IMR-90 (cell line): ENCODE data around the gene TTC27. TPM values are rescaled to one million over a fixed set of nuclear protein-coding genes. Genes with fewer than 3 reads are reported as not detected.

Experiments used
- ATAC-seq: fragments of 200-7000 bp; cut with Tn5 transposase; 2 replicates; pipeline ENCODE4 v1.9.1; 2020; ENCODE audit warnings: low read depth, mild to moderate bottlenecking, moderate library complexity
- BruUV-seq: library from RNA; stranded (reverse); fragments of 400-500 nt; replicated peaks from 2 replicates; lab custom pipeline; 2021; lab: Mats Ljungman, UMichigan
- CTCF ChIA-PET: fragments of 300-600 bp; formaldehyde crosslinking; extraction: SDS; loops from one replicate; lab custom pipeline; 2021; ENCODE audit warnings: antibody characterized with exemption; lab: Yijun Ruan, JAX
- POLR2A ChIA-PET: fragments of 300-600 bp; sonication (Branson Sonifier 250); formaldehyde crosslinking; loops from one replicate; lab custom pipeline; 2022; ENCODE audit warnings: antibody characterized with exemption; ENCODE audit not compliant: unreplicated experiment; lab: Charles Lee
- DNase-seq: peaks from one replicate; pipeline ENCODE4 v3.0.0; 2013
- H2AFZ ChIP-seq: replicated peaks from 2 replicates; pipeline ENCODE3; 2013; ENCODE audit warnings: low read length, mild to moderate bottlenecking; ENCODE audit not compliant: poor library complexity
- H2AK5ac ChIP-seq: 2 replicates; pipeline ENCODE4 v1.6.1; 2013; ENCODE audit warnings: low read depth, low read length, inconsistent platforms
- H2AK9ac ChIP-seq: replicated peaks from 2 replicates; pipeline ENCODE3; 2013; ENCODE audit warnings: mild to moderate bottlenecking, low read depth, low read length, moderate library complexity; ENCODE audit not compliant: poor library complexity
- H2BK120ac ChIP-seq: 2 replicates; pipeline ENCODE4 v1.6.1; 2013; ENCODE audit warnings: low read depth, low read length, inconsistent platforms
- H2BK15ac ChIP-seq: 3 replicates; pipeline ENCODE4 v1.6.1; 2013; ENCODE audit warnings: low read depth, low read length, inconsistent platforms
- H2BK20ac ChIP-seq: 2 replicates; pipeline ENCODE4 v1.6.1; 2013; ENCODE audit warnings: low read depth, mild to moderate bottlenecking, inconsistent platforms, low read length, moderate library complexity
- H2BK5ac ChIP-seq: 2 replicates; pipeline ENCODE4 v1.6.1; 2013; ENCODE audit warnings: mild to moderate bottlenecking, low read depth, low read length, inconsistent platforms; ENCODE audit not compliant: poor library complexity, severe bottlenecking
- H3K14ac ChIP-seq: replicated peaks from 2 replicates; pipeline ENCODE4 v1.6.1; 2013; ENCODE audit warnings: low read depth, low read length, inconsistent platforms
- H3K18ac ChIP-seq: 2 replicates; pipeline ENCODE4 v1.6.1; 2013; ENCODE audit warnings: low read depth, low read length, control low read depth
- H3K23ac ChIP-seq: 2 replicates; pipeline ENCODE4 v1.6.1; 2013; ENCODE audit warnings: low read depth, low read length, inconsistent platforms
- H3K27ac ChIP-seq: 2 replicates; pipeline ENCODE4 v1.5.1; 2013; ENCODE audit warnings: mild to moderate bottlenecking, control low read depth, low read length; ENCODE audit not compliant: insufficient read depth
- H3K27me3 ChIP-seq: 2 replicates; pipeline ENCODE4 v1.6.1; 2013; ENCODE audit warnings: low read length; ENCODE audit not compliant: control insufficient read depth, insufficient read depth
- H3K36me3 ChIP-seq: 2 replicates; pipeline ENCODE4 v1.6.1; 2013; ENCODE audit warnings: low read length, mixed read lengths; ENCODE audit not compliant: control insufficient read depth, insufficient read depth
- H3K4ac ChIP-seq: 2 replicates; pipeline ENCODE4 v1.6.1; 2013; ENCODE audit warnings: low read depth, low read length, inconsistent platforms
- H3K4me1 ChIP-seq: 2 replicates; pipeline ENCODE4 v1.6.1; 2013; ENCODE audit warnings: low read length, mixed read lengths; ENCODE audit not compliant: control insufficient read depth, insufficient read depth
- H3K4me2 ChIP-seq: 2 replicates; pipeline ENCODE4 v1.6.1; 2013; ENCODE audit warnings: low read depth, mild to moderate bottlenecking, control low read depth, low read length, moderate library complexity
- H3K4me3 ChIP-seq: 2 replicates; pipeline ENCODE4 v1.5.1; 2013; ENCODE audit warnings: low read depth, mild to moderate bottlenecking, control low read depth, low read length, moderate library complexity; ENCODE audit not compliant: insufficient read depth
- H3K56ac ChIP-seq: 2 replicates; pipeline ENCODE4 v1.6.1; 2013; ENCODE audit warnings: low read length, inconsistent platforms; ENCODE audit not compliant: insufficient read depth; ENCODE audit errors: extremely low read depth
- H3K79me1 ChIP-seq, 2 experiments: 2 replicates each; pipeline ENCODE4 v1.6.1; 2013; ENCODE audit warnings: low read length in 2 of 2, inconsistent platforms in 1 of 2, low read depth in 1 of 2
- H3K9ac ChIP-seq: 2 replicates; pipeline ENCODE4 v1.6.1; 2013; ENCODE audit warnings: low read depth, low read length, control low read depth
- H3K9me1 ChIP-seq: 2 replicates; pipeline ENCODE4 v1.6.1; 2013; ENCODE audit warnings: low read length, inconsistent platforms; ENCODE audit not compliant: insufficient read depth
- H3K9me3 ChIP-seq: 2 replicates; pipeline ENCODE4 v1.6.1; 2013; ENCODE audit warnings: low read length; ENCODE audit not compliant: control insufficient read depth, insufficient read depth
- H4K20me1 ChIP-seq: 2 replicates; pipeline ENCODE4 v1.6.1; 2013; ENCODE audit warnings: low read length, inconsistent platforms; ENCODE audit not compliant: insufficient read depth
- H4K5ac ChIP-seq: 2 replicates; pipeline ENCODE4 v1.6.1; 2013; ENCODE audit warnings: mild to moderate bottlenecking, low read depth, low read length, control low read depth
- H4K8ac ChIP-seq, 2 experiments: 2 replicates each; pipeline ENCODE4 v1.6.1; 2013; ENCODE audit warnings: low read depth in 2 of 2, low read length in 2 of 2, control low read depth in 1 of 2, inconsistent platforms in 1 of 2
- H4K91ac ChIP-seq: 2 replicates; pipeline ENCODE4 v1.6.1; 2013; ENCODE audit warnings: low read depth, low read length, inconsistent platforms; ENCODE audit not compliant: insufficient read depth
- BHLHE40 ChIP-seq: fragments of 150-350 bp; IDR thresholded peaks from 2 replicates; pipeline ENCODE4 v1.6.1; 2016; ENCODE audit warnings: mild to moderate bottlenecking, low read depth, low read length
- CEBPB ChIP-seq: IDR thresholded peaks from 2 replicates; pipeline ENCODE4 v1.6.1; 2012; ENCODE audit warnings: low read depth, low read length, improper control_type of control experiment
- CHD1 ChIP-seq: IDR thresholded peaks from 2 replicates; pipeline ENCODE4 v1.6.1; 2012; ENCODE audit warnings: low read depth, low read length, improper control_type of control experiment
- CTCF ChIP-seq: conservative IDR thresholded peaks from 2 replicates; pipeline ENCODE4 v1.5.1; 2012; ENCODE audit warnings: mild to moderate bottlenecking, low read depth, low read length, improper control_type of control experiment
- ELK1 ChIP-seq: fragments of 150-350 bp; IDR thresholded peaks from 2 replicates; pipeline ENCODE4 v1.6.1; 2016; ENCODE audit warnings: low read depth, mild to moderate bottlenecking, low read length, moderate library complexity, borderline replicate concordance
- FOS ChIP-seq: fragments of 150-350 bp; IDR thresholded peaks from 2 replicates; pipeline ENCODE4 v1.6.1; 2016; ENCODE audit warnings: low read depth, low read length
- MAFK ChIP-seq: IDR thresholded peaks from 2 replicates; pipeline ENCODE4 v1.6.1; 2012; ENCODE audit warnings: low read depth, low read length, improper control_type of control experiment
- MAZ ChIP-seq: IDR thresholded peaks from 2 replicates; pipeline ENCODE4 v1.6.1; 2012; ENCODE audit warnings: low read depth, mild to moderate bottlenecking, low read length, improper control_type of control experiment, moderate library complexity, borderline replicate concordance
- MXI1 ChIP-seq: IDR thresholded peaks from 2 replicates; pipeline ENCODE4 v1.6.1; 2012; ENCODE audit warnings: low read depth, mild to moderate bottlenecking, low read length, moderate library complexity, borderline replicate concordance
- NFE2L2 ChIP-seq: fragments of 150-350 bp; IDR thresholded peaks from 2 replicates; pipeline ENCODE4 v1.6.1; 2016; ENCODE audit warnings: low read depth, mild to moderate bottlenecking, low read length
- POLR2A ChIP-seq: IDR thresholded peaks from 2 replicates; pipeline ENCODE4 v1.6.1; 2012; ENCODE audit warnings: mild to moderate bottlenecking, low read depth, low read length
- RCOR1 ChIP-seq: IDR thresholded peaks from 2 replicates; pipeline ENCODE4 v1.6.1; 2012; ENCODE audit warnings: mild to moderate bottlenecking, low read length, improper control_type of control experiment; ENCODE audit not compliant: insufficient replicate concordance
- RFX5 ChIP-seq: IDR thresholded peaks from 2 replicates; pipeline ENCODE4 v1.8.0; 2012; ENCODE audit warnings: low read depth, mild to moderate bottlenecking, low read length, moderate library complexity
- SMC3 ChIP-seq: fragments of 150-350 bp; IDR thresholded peaks from 2 replicates; pipeline ENCODE4 v1.6.1; 2016; ENCODE audit warnings: low read depth, mild to moderate bottlenecking, antibody characterized with exemption, low read length, moderate library complexity
- USF2 ChIP-seq: fragments of 150-350 bp; IDR thresholded peaks from 2 replicates; pipeline ENCODE4 v1.6.1; 2017; ENCODE audit warnings: mild to moderate bottlenecking, antibody characterized with exemption, low read length, low read depth
- WGBS, 2 experiments: methylation state at CpG; one replicate each; pipeline versions ENCODE4 v1.1.5 to v1.1.7; 2013; ENCODE audit warnings: missing lambda C conversion rate in 2 of 2; ENCODE audit not compliant: insufficient read length in 1 of 2; ENCODE audit errors: extremely low coverage in 2 of 2; 5-methylcytosine and 5-hydroxymethylcytosine counted together
- dilution Hi-C: fragments of 300-500 bp; cut with HindIII; formaldehyde crosslinking; loops from one replicate; pipeline ENCODE4 v1.14.3; 2018; ENCODE audit warnings: low sequenced_read_pairs; ENCODE audit not compliant: unreplicated experiment
- in situ Hi-C: fragments of 300-500 bp; cut with MboI; formaldehyde crosslinking; loops from 3 replicates; pipeline ENCODE4 v1.14.3; 2019; ENCODE audit warnings: low sequenced_read_pairs, inconsistent platforms, mixed read lengths
- intact Hi-C: fragments of 100-400 bp; cut with micrococcal nuclease; formaldehyde crosslinking; loops from 2 replicates; pipeline ENCODE4 v1.10.0; 2022
- polyA plus RNA-seq, 3 experiments: library from polyadenylated mRNA; depleted of rRNA; stranded (reverse); fragments of >200 nt; gene quantifications; 2 replicates each; pipeline ENCODE4 v1.2.3, GENCODE V29; 2012; ENCODE audit warnings: low replicate concordance in 1 of 3
- total RNA-seq: library from RNA; depleted of rRNA; stranded (reverse); fragments of >200 nt; gene quantifications from 2 replicates; pipeline ENCODE4 v1.2.3, GENCODE V29; 2012

TTC27 gene
- total and polyA plus RNA-seq, 2 of the 4 experiments (the other 2 are of a cell fraction): 12.7 to 30.5 TPM

DNA sequence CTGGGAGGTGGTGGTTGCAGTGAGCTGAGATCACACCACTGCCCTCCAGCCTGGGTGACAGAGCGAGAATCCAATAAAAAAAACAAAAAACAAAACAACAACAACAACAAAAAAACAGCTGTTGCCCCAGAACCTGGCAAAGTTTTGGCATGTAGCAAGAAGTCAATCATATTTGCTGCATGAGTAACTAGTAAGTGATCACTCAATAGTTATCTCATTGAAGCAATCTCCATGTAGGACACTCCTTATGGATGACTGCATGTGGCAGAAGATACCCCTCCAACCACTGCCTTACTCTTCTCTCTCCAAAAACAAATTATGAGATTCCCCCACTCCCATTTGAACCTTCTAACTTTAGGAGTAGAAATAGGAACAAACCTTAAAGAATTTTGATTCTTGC lies 113.7 kb downstream of the TTC27 start:
- H3K14ac ChIP-seq: no peak overlapping the region
- no peak for ATAC-seq
- TF ChIP-seq NFE2L2: no peak
- TF ChIP-seq CTCF: no peak
- TF ChIP-seq RCOR1: no peak
- TF ChIP-seq CEBPB: no peak
- TF ChIP-seq MAFK: no peak
- no peak for TF ChIP-seq MAZ
- TF ChIP-seq USF2: no peak
- TF ChIP-seq CHD1: no peak
- no peak for TF ChIP-seq BHLHE40
- TF ChIP-seq SMC3: no peak
- TF ChIP-seq MXI1: no peak
- TF ChIP-seq POLR2A: no peak
- TF ChIP-seq RFX5: no peak
- no peak for TF ChIP-seq ELK1
- TF ChIP-seq FOS: no peak
- H4K20me1 ChIP-seq: no peaks in the 10 kb centered on the region
- H4K8ac ChIP-seq: no peak overlapping the region
- H3K4ac ChIP-seq: no peak overlapping the region
- no peaks in the 10 kb centered on the region for H3K27me3 ChIP-seq
- BruUV-seq: no TSS peak
- ChIA-PET POLR2A (no interaction called here), CTCF (no interaction called here)
- DNase-seq: no peak
- H2BK15ac ChIP-seq: no peak overlapping the region
- H3K4me2 ChIP-seq: no peak overlapping the region
- no peak overlapping the region for H2BK5ac ChIP-seq
- no peak overlapping the region for H3K23ac ChIP-seq
- H3K9me1 ChIP-seq: peaks cover 7% of the 10 kb centered on the region; the same call in 1 of the 2 replicates
- H3K79me1 ChIP-seq: peaks cover 0 to 11% of the 10 kb centered on the region in 2 experiments; a peak in 2 of 4 replicates
- H4K91ac ChIP-seq: no peak overlapping the region
- H2AFZ ChIP-seq: no peak overlapping the region
- peaks cover 9% of the 10 kb centered on the region for H3K4me1 ChIP-seq
- H2AK5ac ChIP-seq: no peak overlapping the region
- dilution Hi-C loops: no loop called here
- no peak overlapping the region for H2BK120ac ChIP-seq
- no peak overlapping the region for H2AK9ac ChIP-seq
- no peaks in the 10 kb centered on the region for H3K9me3 ChIP-seq
- no peak overlapping the region for H4K5ac ChIP-seq
- intact Hi-C loops: no loop called here
- H3K18ac ChIP-seq: no peak overlapping the region
- no peak overlapping the region for H3K27ac ChIP-seq
- H3K4me3 ChIP-seq: no peak overlapping the region
- peaks cover 7% of the 10 kb centered on the region for H3K36me3 ChIP-seq
- H3K9ac ChIP-seq: no peak overlapping the region
- no CpG with 5 or more reads among the region's 1 CpG for WGBS, 2 experiments
- H3K56ac ChIP-seq: no peak overlapping the region
- H2BK20ac ChIP-seq: no peak overlapping the region
- in situ Hi-C loops: no loop called here
